Measurements from ENCODE around the gene NOB1. TPM values are rescaled to one million over a fixed set of nuclear protein-coding genes. Genes with fewer than 3 reads are reported as not detected.
"Not testable (repeated sequence)": the region's sequence is repeated elsewhere in the genome, so short reads cannot be mapped to it uniquely, and the experiment has no call there.

NOB1 gene
- 47.0 TPM for polyA plus RNA-seq (ENCODE audit: insufficient read length)

GRCh38 chr16:69754469-69755310 is at the start of gene NOB1:
TSS of gene NOB1 (minus strand) at chr16:69754926. CDS start at chr16:69754910, 16 bp downstream.
- DNase-seq (ENCODE audit: low read depth), result peak; percentile 97

DNA sequence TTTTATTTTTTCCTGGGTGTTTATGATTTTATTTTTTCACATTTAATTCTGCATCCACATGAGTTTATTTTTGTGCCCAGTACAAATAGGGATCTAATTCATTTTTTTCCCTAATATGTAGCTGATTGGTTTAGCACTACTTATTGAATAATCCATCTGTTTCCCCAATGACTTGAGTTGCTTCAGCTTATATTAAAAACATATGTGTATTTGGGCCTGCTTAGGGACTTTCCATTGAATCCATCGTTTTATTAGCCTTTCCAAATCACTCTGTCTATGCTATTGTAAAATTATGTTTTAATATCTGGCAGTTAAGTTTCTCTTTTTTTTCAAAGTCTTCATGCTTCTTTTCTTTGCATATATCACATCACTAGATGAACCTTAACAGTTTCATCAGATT is 49.6 kb upstream of the NOB1 start:
- DNase-seq (ENCODE audit: low read depth), result peak; percentile 25

DNA sequence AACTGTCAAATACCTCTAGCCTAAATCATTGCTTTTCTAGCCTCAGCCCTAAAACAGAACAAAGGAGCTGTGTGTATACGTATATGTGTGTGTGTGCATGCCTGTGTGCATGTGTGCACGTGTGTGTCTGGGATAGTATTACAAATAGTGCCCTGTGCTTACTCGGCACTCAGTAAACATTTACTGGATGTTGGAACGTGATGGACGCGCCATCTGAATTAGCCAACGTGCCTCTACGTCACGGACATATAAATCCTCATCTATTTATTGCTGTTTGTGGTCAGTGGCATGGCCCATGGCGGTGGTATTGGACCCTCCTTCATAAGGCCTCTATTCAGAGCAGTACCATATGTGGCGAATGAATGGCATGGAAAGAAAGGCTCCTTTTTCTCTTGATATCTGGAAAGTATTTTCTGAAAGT is 44.9 kb upstream of the NOB1 start:
- DNase-seq (ENCODE audit: low read depth), result no peak

DNA sequence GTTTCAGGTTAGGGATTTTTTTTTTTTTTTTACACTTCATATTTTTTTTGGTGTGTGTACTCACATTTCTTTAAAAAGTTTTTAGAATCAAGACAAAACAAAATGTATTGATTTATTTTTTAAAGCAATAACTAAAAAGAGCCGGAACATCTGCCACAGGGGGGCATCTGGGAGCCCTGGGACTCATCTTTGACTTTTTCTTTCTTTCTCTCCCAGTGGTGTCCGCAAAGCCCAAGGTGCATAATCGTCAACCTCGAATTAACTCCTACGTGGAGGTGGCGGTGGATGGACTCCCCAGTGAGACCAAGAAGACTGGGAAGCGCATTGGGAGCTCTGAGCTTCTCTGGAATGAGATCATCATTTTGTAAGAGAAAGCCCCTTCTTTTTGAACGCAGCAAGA is 43.7 kb upstream of the NOB1 start:
- no peak for DNase-seq (ENCODE audit: low read depth)

DNA sequence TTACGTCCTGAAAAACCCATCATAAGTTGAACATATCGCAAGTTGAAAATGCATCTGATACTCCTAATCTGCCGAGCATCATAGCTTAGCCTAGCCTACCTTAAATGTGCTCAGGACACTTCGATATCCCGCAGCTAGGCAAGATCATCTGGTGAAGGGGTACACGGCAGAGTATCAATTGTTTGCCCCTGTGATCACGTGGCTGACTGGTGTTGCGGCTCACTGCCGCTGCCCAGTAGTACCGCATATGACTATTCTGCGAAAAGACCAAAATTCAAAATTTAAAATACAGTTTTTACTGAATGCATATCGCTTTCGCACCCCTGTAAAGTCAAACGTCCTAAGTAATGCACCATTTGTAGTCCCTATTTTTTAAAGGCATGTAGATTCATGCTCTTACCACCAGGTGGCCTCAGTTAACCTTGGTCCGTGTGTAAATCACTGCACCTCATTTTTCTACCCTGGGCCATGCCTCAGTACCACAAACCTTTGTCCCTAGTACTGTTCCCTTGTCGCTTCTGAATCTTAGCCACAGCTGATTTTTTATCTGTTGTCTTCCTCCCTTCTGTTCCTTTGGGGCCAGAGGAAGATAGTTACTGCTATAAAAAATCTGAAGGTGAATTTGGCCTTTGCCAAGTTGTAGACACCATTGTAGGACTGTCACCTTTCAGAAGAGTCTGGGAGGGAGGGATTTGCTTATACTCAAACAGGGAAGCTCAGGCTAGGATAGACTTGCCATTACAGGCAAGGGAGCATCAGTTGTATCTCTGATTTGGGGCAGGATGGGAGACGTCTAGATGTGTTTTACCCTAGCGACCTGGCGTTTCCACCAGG is 41.8 kb upstream of the NOB1 start:
- DNase-seq (ENCODE audit: low read depth), result peak; percentile 54

DNA sequence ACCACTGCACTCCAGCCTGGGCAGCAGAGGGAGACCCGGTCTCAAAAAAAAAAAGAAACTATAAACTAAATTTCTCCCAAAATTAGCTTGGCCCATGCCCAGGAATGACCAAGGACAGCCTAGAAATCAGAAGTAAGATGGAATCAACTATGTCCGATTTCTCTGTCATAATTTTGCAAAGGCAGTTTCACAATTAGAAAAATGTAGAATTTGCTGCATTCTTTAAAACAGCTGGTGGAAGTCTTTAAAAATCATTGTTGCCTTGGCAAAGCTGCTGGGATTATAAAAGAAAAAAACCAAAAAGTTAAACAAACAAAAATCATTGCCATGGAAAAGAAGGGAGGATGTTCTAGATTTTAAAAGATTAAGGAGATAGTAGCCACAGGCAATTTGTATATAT is 39.8 kb upstream of the NOB1 start:
- DNase-seq (ENCODE audit: low read depth), result no peak

- no peak for DNase-seq (ENCODE audit: low read depth)
These were observed 38.8 kb upstream of the NOB1 start for GRCh38 chr16:69793526-69793925.

DNA sequence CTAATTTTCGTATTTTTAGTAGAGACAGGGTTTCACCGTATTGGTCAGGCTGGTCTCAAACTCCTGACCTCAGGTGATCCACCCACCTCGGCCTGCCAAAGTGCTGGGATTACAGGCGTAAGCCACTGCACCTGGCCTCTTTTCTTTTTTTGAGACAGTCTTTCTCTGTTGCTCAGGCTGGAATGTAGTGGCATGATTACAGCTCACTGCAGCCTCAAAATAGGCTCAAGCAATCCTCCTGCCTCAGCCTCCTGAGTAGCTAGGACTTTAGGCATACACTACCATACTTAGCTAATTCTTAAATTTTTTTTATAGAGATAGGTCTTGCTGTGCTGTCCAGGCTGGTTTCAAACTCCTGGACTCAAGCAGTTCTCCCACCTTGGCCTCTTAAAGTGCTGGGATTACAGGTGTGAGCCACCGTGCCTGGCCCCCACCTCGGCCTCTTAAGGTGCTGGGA is 36.7 kb upstream of the NOB1 start:
- DNase-seq (ENCODE audit: low read depth), result not testable (repeated sequence)

GRCh38 chr16:69787883-69788282 is 33.2 kb upstream of the NOB1 start:
- no peak for DNase-seq (ENCODE audit: low read depth)

GRCh38 chr16:69784586-69784985 is 29.9 kb upstream of the NOB1 start:
- DNase-seq (ENCODE audit: low read depth), result no peak

DNA sequence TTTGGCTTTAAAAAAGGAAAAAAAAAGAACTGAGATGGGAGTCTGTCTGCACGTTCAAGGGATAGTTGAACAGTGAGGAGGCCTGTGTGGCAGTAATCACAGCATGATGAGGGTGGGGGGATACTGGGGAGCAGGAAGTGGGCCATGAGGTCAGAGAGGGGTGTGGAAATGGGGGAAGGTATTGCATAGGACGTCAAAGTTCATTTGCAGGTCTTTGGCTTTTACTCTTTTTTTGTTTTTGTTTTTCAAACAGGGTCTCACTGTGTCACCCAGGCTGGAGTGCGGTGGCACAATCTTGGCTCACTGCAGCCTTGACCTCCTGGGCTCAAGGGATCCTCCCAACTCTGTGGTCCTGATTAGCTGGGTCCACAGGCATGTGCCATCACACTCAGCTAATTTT is 26.4 kb upstream of the NOB1 start:
- no peak for DNase-seq (ENCODE audit: low read depth)

DNA sequence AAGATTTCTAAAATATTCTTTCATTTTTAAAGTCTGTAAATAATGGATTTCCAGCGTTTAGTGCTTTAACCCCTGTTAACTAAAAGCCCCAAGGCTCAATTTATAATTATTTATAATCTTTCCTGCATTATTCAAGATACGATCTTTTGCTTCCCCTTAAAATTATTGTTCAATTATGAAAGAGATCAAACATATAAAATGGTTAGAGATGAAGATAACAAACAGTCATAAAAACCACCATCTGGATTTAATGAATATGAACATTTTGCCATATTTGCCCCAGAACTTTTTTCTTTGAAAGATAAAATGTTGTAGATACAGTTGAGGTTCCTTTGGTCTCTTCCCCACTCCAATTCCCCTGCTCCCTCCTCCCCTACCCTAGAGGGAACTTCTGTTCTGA is 25.0 kb upstream of the NOB1 start:
- DNase-seq (ENCODE audit: low read depth), result no peak

DNA sequence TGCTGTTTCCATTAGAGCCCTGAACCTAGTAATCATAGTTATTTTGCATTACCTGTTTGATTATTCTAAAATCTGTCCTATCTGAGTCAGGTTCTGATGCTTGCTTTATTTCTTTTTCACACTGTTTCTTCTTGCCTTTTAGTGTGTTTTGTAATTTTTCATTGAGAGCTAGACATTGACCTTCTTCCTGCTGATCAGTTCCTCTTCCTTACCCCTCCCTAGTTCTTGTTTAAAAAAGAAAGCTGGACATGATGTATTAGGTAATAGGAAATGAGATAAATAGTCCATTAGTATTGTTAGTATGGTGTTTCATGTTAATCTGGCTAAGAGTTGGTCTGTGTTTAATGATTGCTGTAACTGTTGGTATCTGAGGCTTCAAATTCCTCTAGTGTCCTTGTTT is 20.8 kb upstream of the NOB1 start:
- no peak for DNase-seq (ENCODE audit: low read depth)

GRCh38 chr16:69773260-69773947 is 18.7 kb upstream of the NOB1 start:
- no peak for DNase-seq (ENCODE audit: low read depth)

GRCh38 chr16:69771651-69771967 is 16.9 kb upstream of the NOB1 start:
- no peak for DNase-seq (ENCODE audit: low read depth)

DNA sequence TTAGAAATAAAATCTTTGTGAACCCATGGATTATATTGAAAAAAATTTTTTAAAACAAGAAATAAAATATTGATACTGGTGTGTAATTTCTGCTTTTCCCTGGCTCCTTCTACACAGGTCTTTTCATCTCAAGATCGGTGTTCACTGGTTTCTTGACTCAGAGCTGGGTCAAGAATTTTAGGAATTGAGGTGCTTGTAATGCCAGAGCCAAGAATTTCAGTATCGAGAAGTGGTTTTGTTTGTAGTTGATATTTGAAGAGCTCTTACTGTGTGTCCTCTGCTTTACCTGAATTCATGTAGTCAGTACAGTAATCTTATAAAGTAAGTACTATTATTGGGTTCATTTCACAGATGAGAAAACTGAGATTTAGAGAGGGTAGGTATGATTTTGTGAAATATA is 14.7 kb upstream of the NOB1 start:
- no peak for DNase-seq (ENCODE audit: low read depth)

DNA sequence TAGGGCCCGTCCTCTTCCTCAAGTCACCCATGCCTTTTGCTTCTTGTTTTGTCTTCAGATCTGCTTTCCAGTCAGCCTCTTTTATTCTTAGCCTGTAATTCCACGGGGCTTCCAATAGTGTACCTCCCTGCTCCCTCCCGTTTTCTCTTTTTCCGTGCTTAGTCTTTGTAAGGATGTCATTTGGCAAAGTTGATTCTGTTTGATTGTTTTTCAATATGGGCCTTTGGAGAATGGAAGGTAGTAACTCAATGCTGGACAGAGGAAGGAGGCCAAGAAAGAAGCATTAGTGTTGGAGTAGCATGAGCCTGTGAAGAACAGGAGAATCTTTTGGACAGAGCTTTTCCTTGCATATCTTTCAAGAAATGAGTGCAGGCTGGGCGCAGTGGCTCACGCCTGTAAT is 13.9 kb upstream of the NOB1 start:
- DNase-seq (ENCODE audit: low read depth), result no peak

DNA sequence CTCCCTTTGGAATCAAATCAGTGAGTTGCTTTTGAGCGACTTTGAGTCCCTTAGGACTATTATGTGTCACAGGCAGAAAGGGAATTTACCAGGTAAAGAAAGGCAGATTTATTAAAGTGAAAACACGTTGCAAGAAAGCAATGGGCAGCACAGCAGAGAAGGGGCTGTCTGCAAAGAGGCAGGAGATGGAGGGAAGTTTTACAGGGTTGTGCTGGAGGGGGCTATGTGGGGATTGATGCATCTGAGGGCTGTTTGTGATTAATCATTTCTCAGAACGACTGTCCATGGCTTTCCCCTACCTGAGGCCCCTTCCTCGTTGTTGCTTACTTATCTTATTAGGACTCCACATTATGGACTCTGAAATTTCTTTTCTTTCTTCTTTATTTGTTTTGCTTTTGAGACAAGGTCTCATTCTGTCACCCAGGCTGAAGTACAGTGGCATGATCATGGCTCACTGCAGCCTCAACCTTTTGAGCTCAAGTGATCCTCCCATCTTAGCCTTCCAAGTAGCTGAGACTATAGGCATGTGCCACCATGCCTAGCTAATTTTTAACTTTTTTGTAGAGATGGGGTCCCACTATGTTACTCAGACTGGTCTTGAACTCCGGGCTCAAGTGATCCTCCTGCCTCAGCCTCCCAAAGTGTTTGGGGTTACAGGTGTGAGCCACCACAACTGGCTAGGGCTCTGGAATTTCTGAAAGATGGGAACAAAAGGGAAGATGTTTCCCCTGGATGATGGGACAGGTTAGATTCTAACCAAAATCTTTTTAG is 12.9 kb upstream of the NOB1 start:
- DNase-seq (ENCODE audit: low read depth), result no peak

GRCh38 chr16:69763599-69763942 is 8.8 kb upstream of the NOB1 start:
- DNase-seq (ENCODE audit: low read depth), result no peak

DNA sequence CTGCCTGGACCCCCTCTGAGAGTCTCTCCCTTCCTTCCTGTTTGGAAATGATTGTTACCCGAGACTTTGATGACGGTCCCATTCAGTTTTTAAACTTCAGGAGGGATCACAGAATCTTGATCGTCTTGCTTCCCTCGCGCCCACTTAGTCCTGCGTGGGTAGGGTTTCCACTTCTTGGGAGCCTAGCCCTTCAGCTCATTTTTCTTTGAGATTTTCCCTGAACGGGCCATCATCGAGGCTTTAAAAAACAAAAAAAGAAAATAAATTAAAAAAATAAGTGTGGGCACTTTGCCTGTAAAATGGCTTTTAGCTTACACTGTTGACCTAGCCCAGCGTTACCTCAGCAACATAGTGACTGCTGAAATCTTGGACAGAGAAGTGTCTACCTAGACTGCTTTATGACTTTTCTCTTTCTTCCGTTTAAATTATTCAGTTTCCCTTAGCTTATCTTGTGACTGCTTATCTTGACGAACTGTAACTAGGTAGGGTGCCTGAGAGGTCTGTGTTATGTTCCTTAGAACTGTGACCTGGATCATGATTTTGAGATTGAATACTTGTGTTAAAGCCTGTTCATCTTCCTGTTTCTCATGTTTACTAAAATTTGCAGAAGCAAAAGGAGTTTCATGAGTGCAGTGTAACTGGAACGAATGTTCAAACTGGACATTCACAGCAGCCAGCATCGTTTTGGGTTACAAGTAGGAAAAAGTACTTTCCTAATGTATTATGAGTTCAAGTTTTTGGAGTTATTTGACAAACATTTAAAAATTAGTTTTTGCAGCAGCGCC is 8.3 kb upstream of the NOB1 start:
- no peak for DNase-seq (ENCODE audit: low read depth)

Measured in forelimb muscle (tissue), 1 donor.